ENCODE data around the gene SKI. TPM values are rescaled to one million over a fixed set of nuclear protein-coding genes. Genes with fewer than 3 reads are reported as not detected.

The SKI gene
- total RNA-seq, 4 donors from 2014 or later: 24.4 to 52.4 (median 32.2) TPM

DNA sequence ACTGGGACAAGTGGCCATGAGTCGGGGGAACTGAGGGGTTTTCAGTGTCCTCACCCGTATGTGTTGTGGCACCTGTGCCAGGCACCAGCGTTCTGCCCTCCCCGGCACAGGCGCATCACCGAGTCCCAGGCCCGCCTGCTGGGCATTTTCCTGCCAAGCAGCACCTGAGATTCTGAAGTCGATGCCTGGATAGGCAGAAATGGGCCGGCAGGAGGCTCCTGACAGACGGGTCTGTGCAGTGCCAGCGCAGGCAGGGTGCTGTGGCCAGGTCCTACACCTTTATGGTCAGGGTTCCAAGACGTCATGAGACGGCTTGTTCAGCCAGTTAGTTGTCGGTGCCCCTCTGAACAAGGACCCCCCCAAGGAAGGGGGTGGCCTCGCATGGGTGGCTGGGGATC lies 44.2 kb upstream of the SKI start:
- Histone ChIP-seq H3K4me1 (peaks cover 0 to 5% (median under 1%) of the 10 kb centered on the region in 4 donors), H3K9me3 (no peaks in the 10 kb centered on the region), H3K4me3 (no peak overlapping the region), H3K27me3 (no peaks in the 10 kb centered on the region), H3K27ac (no peak overlapping the region), H3K36me3 (no peaks in the 10 kb centered on the region)
- WGBS, 2 donors (ENCODE audit: low coverage in 1 of 2): 93% methylated on average over 15 of the region's 15 CpGs; no CpG with 5 or more reads in 1 of the 2 donors
- TF ChIP-seq, protein P1, sequence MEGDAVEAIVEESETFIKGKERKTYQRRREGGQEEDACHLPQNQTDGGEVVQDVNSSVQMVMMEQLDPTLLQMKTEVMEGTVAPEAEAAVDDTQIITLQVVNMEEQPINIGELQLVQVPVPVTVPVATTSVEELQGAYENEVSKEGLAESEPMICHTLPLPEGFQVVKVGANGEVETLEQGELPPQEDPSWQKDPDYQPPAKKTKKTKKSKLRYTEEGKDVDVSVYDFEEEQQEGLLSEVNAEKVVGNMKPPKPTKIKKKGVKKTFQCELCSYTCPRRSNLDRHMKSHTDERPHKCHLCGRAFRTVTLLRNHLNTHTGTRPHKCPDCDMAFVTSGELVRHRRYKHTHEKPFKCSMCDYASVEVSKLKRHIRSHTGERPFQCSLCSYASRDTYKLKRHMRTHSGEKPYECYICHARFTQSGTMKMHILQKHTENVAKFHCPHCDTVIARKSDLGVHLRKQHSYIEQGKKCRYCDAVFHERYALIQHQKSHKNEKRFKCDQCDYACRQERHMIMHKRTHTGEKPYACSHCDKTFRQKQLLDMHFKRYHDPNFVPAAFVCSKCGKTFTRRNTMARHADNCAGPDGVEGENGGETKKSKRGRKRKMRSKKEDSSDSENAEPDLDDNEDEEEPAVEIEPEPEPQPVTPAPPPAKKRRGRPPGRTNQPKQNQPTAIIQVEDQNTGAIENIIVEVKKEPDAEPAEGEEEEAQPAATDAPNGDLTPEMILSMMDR (IDR thresholded peaks at IDR 0.05): no peak
- TF ChIP-seq POLR2AphosphoS5 (IDR thresholded peaks at IDR 0.05) (no peak), POLR2A (IDR thresholded peaks at IDR 0.05) (no peak), EP300 (IDR thresholded peaks at IDR 0.05; ENCODE audit: low read depth) (no peak)
- intact Hi-C loops (cut with DNase I; ENCODE audit: low total_unique reads): loop anchor here (5.0 kb wide), 1 partner anchor 42 kb away; no protein-coding TSS in a partner anchor
- in situ Hi-C loops (cut with MboI; ENCODE audit: low pct_ligation_motif_present in 1 of 4, low pct_unique_long_range_greater_than_20kb in 1 of 4, low sequenced_read_pairs in 3 of 4): loop anchor here in 2 of 4 donors (25.0 kb wide), 2 partner anchors 353 to 603 kb away; partner anchors contain the start of genes HES5 (in 1 of the 2) and PANK4 (in 1 of the 2)
- no peak for DNase-seq

DNA sequence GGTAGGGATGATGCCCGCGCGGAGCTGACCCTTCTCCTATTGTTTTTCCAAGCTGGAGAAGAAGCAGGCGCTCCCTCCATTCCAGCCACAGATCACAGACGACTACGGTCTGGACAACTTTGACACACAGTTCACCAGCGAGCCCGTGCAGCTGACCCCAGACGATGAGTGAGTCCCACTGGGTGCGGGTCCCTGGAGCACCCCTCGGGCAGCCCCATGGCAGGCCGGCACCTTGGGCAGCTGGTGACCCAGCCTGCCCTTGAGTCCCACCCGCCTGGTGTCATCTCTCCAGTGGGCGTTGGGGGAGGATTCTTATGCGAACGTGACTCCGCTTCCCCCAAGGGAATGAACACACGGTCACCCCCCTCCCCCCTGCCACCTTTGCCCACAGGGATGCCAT lies 43.6 kb upstream of the SKI start:
- no peaks in the 10 kb centered on the region for H3K27me3 ChIP-seq
- no peaks in the 10 kb centered on the region for H3K36me3 ChIP-seq
- intact Hi-C loops (cut with DNase I; ENCODE audit: low total_unique reads): loop anchor here (5.0 kb wide), 1 partner anchor 42 kb away; no protein-coding TSS in a partner anchor
- WGBS, 2 donors (ENCODE audit: low coverage in 1 of 2): 90% methylated on average over 18 of the region's 18 CpGs; no CpG with 5 or more reads in 1 of the 2 donors
- in situ Hi-C loops (cut with MboI; ENCODE audit: low pct_ligation_motif_present in 1 of 4, low pct_unique_long_range_greater_than_20kb in 1 of 4, low sequenced_read_pairs in 3 of 4): loop anchor here in 2 of 4 donors (25.0 kb wide), 2 partner anchors 353 to 603 kb away; partner anchors contain the start of genes HES5 (in 1 of the 2) and PANK4 (in 1 of the 2)
- H3K4me1 ChIP-seq: peaks cover 0 to 9% (median 5%) of the 10 kb centered on the region in 4 donors
- TF ChIP-seq POLR2AphosphoS5 (IDR thresholded peaks at IDR 0.05) (no peak), EP300 (IDR thresholded peaks at IDR 0.05; ENCODE audit: low read depth) (no peak), POLR2A (IDR thresholded peaks at IDR 0.05) (no peak)
- TF ChIP-seq, protein P1 (IDR thresholded peaks at IDR 0.05): no peak
- no peak overlapping the region for H3K27ac ChIP-seq
- no peaks in the 10 kb centered on the region for H3K9me3 ChIP-seq
- H3K4me3 ChIP-seq: no peak overlapping the region
- DNase-seq: no peak

DNA sequence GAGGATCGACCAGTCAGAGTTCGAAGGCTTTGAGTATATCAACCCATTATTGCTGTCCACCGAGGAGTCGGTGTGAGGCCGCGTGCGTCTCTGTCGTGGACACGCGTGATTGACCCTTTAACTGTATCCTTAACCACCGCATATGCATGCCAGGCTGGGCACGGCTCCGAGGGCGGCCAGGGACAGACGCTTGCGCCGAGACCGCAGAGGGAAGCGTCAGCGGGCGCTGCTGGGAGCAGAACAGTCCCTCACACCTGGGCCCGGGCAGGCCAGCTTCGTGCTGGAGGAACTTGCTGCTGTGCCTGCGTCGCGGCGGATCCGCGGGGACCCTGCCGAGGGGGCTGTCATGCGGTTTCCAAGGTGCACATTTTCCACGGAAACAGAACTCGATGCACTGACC lies 43.2 kb upstream of the SKI start:
- Histone ChIP-seq H3K36me3 (no peaks in the 10 kb centered on the region), H3K9me3 (no peaks in the 10 kb centered on the region), H3K4me1 (peaks cover 0 to 11% (median 7%) of the 10 kb centered on the region in 4 donors), H3K4me3 (no peak overlapping the region), H3K27me3 (no peaks in the 10 kb centered on the region), H3K27ac (no peak overlapping the region)
- intact Hi-C loops (cut with DNase I; ENCODE audit: low total_unique reads): loop anchor here (5.0 kb wide), 1 partner anchor 43 kb away; no protein-coding TSS in a partner anchor
- in situ Hi-C loops (cut with MboI; ENCODE audit: low pct_ligation_motif_present in 1 of 4, low pct_unique_long_range_greater_than_20kb in 1 of 4, low sequenced_read_pairs in 3 of 4): loop anchor here in 2 of 4 donors (25.0 kb wide), 2 partner anchors 352 to 602 kb away; partner anchors contain the start of genes HES5 (in 1 of the 2) and PANK4 (in 1 of the 2)
- WGBS, 2 donors (ENCODE audit: low coverage in 1 of 2): 94% methylated on average over 32 of the region's 33 CpGs; no CpG with 5 or more reads in 1 of the 2 donors
- no peak for TF ChIP-seq POLR2A (IDR thresholded peaks at IDR 0.05)
- TF ChIP-seq, protein P1 (IDR thresholded peaks at IDR 0.05): no peak
- TF ChIP-seq POLR2AphosphoS5 (IDR thresholded peaks at IDR 0.05): no peak
- TF ChIP-seq EP300 (IDR thresholded peaks at IDR 0.05; ENCODE audit: low read depth): no peak
- DNase-seq: no peak

DNA sequence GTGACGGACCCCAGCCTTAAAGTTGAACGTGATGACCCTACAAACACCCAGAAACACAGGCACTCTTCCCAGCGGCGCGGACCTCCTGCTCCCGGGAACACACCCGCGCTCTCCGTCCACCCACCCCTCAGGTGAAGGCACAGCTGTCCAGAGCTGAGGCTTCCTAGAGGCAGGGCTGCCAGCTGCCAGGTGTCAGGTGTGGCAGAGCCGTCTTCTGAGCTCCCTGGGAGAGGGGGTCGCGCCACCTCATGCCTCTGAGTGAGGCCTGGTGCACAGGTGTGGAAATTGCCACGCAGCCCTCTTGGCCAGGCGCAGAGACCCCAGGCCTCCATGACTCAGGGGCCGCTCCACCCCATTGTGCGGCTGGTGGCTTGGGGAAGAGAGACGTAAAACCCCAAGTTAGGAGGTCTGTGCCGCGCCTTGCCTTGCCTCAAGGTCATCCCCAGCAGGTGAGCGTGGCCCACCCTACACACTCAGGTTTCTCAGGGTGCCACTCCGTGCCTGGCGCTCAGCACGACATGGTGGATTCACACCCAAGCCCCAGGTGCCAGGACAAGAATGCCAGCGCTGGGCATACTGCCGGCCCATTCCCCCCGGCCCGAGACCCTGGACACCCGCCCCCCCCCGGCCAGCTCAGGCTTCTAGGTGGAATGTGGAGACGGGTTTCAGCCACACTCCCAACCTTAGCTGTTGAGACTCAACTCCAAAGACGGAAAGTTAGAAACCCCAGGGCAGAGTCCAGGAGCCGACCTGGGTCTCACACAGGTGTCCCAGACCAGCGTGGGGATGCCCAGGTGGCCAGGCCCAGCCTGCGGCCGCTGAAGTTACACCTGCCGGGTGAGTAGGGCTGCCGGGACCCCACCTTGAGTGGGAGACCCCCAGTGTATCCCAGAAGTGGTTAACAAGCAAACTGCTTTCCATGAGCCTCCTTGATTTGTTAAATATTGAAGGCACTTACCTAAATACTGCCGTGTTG lies 42.0 kb upstream of the SKI start:
- Histone ChIP-seq H3K27ac (no peak overlapping the region), H3K4me3 (no peak overlapping the region), H3K36me3 (no peaks in the 10 kb centered on the region), H3K27me3 (no peaks in the 10 kb centered on the region), H3K4me1 (peaks cover 11 to 23% (median 19%) of the 10 kb centered on the region in 4 donors), H3K9me3 (no peaks in the 10 kb centered on the region)
- in situ Hi-C loops (cut with MboI; ENCODE audit: low pct_ligation_motif_present in 1 of 4, low pct_unique_long_range_greater_than_20kb in 1 of 4, low sequenced_read_pairs in 3 of 4) (loop anchor here in 2 of 4 donors (25.0 kb wide), 2 partner anchors 351 to 601 kb away; partner anchors contain the start of genes HES5 (in 1 of the 2) and PANK4 (in 1 of the 2)), intact Hi-C loops (cut with DNase I; ENCODE audit: low total_unique reads) (no loop called here)
- WGBS, 2 donors (ENCODE audit: low coverage in 1 of 2): 91 to 92% methylated on average over 5 to 32 of the region's 38 CpGs
- DNase-seq: no peak
- no peak for TF ChIP-seq EP300 (IDR thresholded peaks at IDR 0.05; ENCODE audit: low read depth)
- no peak for TF ChIP-seq POLR2A (IDR thresholded peaks at IDR 0.05)
- no peak for TF ChIP-seq POLR2AphosphoS5 (IDR thresholded peaks at IDR 0.05)
- TF ChIP-seq, protein P1 (IDR thresholded peaks at IDR 0.05): no peak

Data from transverse colon (tissue), 4 donors.